ENCODE data around the gene TMTC4.

The TMTC4 gene

DNA sequence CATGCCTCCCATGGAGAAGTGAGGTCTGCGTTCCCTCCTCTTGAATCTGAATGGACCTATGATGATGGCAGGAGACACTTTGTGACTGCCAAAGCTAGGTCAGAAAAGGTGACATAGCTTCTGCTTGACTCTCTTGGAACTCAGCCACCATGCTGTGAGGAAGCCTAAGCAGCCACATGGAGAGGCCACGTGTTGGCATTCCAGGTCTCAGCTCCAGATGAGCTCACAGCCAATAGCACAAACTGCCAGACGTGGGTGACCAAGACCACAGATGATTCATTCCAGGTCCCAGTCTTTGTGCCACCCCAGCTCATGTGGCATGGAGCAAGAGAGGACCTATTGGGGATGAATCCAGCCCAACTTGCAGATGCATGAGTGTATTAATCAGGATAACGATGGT is 77.3 kb downstream of the TMTC4 start:
- H3K4me3 ChIP-seq (ENCODE audit: low read depth, low read length) = no peak overlapping the region
- DNase-seq (ENCODE audit: low read depth, low spot score) = peak; percentile 37
- no peak for TF ChIP-seq CTCF (IDR thresholded peaks at IDR 0.05; ENCODE audit: low read depth, low read length)
- in situ Hi-C loops (cut with HindIII; ENCODE audit: low sequenced_read_pairs) = no loop called here

DNA sequence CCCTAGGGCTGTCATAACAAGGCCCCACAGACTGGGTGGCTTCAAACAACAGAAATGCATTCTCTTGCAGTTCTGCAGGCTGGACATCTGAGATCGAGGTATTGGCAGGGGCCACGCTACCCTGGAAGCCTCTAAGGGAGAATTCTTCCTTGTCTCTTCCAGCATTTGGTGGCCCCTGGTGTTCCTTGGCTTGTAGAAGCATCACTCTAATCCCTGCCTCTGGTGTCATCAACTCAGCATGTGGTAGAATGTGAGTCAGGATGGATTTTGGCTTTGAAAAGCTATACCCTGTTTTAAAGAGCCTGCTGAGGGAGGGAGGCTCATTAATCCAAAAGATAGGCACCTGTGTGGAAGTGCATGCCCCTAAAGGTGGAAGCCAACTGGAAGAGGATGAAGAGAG is 78.1 kb downstream of the TMTC4 start:
- TF ChIP-seq CTCF (IDR thresholded peaks at IDR 0.05; ENCODE audit: low read depth, low read length) = no peak
- no peak for DNase-seq (ENCODE audit: low read depth, low spot score)
- in situ Hi-C loops (cut with HindIII; ENCODE audit: low sequenced_read_pairs) = no loop called here
- H3K4me3 ChIP-seq (ENCODE audit: low read depth, low read length) = no peak overlapping the region

DNA sequence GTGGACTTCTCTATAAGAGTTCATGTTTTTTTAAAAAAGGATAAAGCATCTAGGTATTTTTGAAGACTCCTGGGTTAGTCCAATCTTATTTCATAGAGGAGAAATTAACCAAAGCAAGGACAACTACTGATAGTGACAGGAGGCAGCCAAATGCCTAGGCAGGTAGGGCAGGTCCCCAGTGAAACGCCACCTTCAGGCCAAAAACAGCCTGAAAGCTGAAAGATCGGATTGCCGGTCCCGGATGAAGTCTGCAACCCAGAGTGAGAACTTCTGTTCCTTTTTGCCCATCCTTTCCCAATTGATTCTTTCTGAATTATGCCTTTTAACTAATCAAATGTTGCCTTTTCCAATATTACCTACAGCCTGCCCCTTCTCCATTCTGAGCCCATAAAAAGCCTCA is 79.9 kb downstream of the TMTC4 start:
- no peak for DNase-seq (ENCODE audit: low read depth, low spot score)
- in situ Hi-C loops (cut with HindIII; ENCODE audit: low sequenced_read_pairs) = no loop called here
- TF ChIP-seq CTCF (IDR thresholded peaks at IDR 0.05; ENCODE audit: low read depth, low read length) = peak; percentile 24
- H3K4me3 ChIP-seq (ENCODE audit: low read depth, low read length) = no peak overlapping the region

DNA sequence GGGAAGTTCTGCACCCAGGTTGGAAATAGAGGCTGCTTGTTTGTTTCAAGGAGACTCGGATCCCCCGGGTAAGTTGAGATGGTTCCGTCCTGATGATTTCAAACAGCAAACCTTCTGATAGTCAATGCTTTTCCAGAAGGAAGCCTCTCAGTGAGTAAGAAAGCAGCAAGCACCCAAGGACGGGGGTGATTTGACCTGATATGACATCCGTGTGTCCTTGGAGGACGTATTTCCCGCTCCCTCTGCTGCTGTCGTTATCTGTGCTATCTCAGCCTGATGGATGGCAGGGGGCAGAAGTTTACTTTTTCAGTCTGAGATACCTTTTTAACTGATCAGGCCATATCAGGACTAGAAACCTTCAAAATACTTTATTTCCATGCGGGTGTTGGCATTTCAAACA is 80.3 kb downstream of the TMTC4 start:
- no peak for DNase-seq (ENCODE audit: low read depth, low spot score)
- in situ Hi-C loops (cut with HindIII; ENCODE audit: low sequenced_read_pairs) = no loop called here
- no peak overlapping the region for H3K4me3 ChIP-seq (ENCODE audit: low read depth, low read length)
- TF ChIP-seq CTCF (IDR thresholded peaks at IDR 0.05; ENCODE audit: low read depth, low read length) = no peak

DNA sequence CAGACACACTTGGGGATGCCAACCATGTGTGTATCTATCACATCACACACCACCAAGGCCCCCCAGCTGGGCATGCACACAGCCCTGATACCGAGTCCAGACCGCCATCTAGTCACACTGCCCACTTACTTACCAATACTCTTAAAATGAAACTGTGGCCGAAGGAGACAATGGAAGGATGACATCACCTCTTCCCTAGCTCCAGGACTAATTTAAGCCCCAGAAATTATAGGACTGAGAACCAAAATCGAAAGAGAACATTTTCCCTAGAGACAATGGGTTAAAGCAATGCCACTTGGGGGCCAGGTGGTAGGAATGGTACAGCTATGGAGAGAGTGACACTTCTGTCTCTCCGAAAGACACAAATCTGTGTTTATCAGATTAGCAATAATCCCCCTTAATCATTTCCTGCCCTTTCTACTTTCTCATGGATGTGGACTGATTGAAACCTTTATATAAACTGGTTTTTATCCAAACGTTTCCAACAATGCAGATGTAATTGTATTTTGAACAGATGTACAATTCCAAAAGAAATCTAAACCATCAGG is 85.3 kb downstream of the TMTC4 start:
- no peak overlapping the region for H3K4me3 ChIP-seq (ENCODE audit: low read depth, low read length)
- TF ChIP-seq CTCF (IDR thresholded peaks at IDR 0.05; ENCODE audit: low read depth, low read length) = no peak
- DNase-seq (ENCODE audit: low read depth, low spot score) = no peak
- in situ Hi-C loops (cut with HindIII; ENCODE audit: low sequenced_read_pairs) = no loop called here

DNA sequence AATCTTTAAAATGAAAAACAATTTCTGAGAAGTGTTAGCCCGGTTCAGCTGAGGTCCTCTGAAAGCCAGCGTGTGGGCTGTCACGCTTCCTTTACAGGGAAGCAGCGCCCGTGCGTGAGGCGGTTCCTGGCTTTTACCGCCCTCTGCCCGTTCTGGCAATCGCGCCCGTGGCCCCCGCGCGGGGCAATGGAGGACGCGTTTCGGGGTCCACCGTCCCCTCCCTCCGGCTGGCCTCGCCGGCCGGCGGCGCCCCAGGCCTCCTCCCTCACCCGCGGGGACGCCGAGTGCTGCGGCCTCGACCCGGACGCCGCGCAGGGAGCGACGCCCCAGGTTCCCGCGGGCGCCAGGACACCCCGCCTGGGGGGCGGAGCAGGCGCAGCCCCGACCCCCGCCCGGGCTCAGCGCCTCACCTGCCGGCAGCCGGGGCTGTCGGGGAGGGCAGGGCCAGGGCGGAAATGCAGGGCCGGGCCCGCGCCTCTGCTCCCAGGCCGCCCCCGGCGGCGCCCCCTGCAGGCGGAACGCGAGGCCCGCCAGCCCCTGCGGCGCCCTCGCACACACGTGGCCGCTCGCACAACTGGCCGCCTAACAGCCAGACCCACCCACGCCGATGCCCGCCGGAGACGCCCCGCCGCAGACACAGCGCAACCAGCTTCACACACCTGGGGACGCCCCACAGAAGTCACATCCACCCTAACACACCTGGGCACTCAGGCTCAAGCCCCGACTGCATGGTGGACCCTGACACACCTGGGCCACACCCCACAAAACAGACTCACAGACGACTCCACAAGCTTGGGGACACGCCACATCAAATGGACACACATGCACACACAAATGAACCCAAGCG is 86.0 kb downstream of the TMTC4 start, which contains the start of gene GGACT:
Gene GGACT (minus strand): TSS at position 459 of the 847 bp plus-strand sequence. CDS start 56,198 bp downstream, outside the sequence.
- DNase-seq (ENCODE audit: low read depth, low spot score) = peak; percentile 49
- in situ Hi-C loops (cut with HindIII; ENCODE audit: low sequenced_read_pairs) = no loop called here
- TF ChIP-seq CTCF (IDR thresholded peaks at IDR 0.05; ENCODE audit: low read depth, low read length) = peak; percentile 50
- H3K4me3 ChIP-seq (ENCODE audit: low read depth, low read length) = peak within 1 kb of the TSS; percentile 48
